Measurements from ENCODE around the gene OSBPL5. TPM values are rescaled to one million over a fixed set of nuclear protein-coding genes. Genes with fewer than 3 reads are reported as not detected.

OSBPL5 gene
- total RNA-seq, 1 experiment from 2014 or later = 4.1 TPM

DNA sequence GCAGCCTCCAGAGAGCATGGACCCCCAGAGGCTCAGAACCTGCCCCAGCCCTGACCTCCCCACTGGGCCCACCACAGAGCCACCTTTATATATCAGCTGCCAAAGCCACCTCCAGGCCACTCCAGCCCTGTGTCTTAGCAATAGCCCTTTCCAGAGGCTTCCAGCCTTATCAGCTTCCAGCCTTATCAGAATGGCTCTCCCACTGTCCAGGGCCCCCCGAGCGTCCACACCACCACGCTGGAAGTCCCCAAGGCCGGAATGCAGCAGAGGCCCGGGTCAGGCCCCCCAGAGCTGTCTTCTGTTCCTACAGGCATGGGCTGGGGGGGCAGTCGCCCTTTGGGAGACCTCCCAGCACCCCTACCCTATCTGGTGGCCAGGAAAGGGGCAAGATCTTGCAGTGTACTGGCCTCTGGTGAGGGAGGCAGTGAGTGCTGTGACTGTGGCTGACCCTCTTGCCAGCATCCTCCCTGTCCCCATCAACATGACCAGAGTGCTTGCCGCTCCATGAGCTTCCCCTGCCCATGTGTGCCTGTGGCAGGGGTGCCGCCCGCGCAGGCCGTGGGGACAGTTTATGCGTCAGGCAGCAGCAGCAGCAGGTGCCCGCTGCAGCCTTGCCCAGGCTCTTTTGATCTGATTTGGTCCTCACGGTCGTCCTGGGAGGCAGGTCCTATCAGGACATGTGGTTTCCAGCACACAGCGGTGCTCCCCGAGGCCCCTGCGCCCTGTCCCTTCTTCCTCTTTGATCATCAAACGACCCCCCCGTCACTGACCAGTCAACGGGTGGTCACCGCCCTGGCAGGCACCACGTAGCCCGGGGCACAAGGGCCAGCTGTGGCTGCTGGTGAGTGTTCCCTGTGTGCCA, 15.9 kb downstream of the OSBPL5 start:
- no peak for DNase-seq (ENCODE audit: low read depth)

- no peak for DNase-seq (ENCODE audit: low read depth)
Measured at GRCh38 chr11:3148255-3148989, 16.7 kb downstream of the OSBPL5 start.

GRCh38 chr11:3147626-3148025, 17.5 kb downstream of the OSBPL5 start:
- DNase-seq (ENCODE audit: low read depth) = no peak

GRCh38 chr11:3147257-3147619, 17.9 kb downstream of the OSBPL5 start:
- no peak for DNase-seq (ENCODE audit: low read depth)

DNA sequence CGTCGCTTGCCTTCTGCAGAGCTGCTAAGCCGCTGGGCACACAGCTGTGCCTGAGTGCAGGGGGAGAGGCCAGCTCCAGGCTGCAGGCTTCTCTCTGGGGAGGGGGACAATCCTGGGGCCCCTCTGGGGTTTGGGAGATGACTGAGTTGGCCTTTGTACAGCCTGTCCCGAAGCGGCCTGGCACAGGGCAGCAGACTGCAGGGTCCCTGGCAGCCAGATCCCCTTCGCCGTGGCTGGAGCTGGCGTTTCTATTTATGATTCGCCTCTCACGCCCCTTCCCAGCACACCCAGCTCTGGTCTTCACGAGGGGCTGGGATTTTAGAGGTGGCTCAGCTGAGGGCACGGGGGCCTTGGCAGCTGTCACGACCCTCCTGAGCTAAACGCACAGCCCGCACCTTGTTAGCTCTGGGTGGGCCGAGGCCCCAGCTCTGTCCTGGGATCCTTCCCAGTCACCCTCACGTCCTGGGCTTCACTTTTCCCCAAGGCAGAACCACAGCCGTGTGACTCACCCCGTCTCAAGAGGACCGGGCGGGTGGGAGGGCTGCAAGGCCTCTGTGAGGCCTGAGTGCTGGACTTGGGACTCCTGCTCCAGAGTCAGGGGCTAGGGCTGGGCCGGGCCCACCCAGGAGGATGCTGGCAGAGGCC, 18.4 kb downstream of the OSBPL5 start:
- peak; percentile 78 for DNase-seq (ENCODE audit: low read depth)

DNA sequence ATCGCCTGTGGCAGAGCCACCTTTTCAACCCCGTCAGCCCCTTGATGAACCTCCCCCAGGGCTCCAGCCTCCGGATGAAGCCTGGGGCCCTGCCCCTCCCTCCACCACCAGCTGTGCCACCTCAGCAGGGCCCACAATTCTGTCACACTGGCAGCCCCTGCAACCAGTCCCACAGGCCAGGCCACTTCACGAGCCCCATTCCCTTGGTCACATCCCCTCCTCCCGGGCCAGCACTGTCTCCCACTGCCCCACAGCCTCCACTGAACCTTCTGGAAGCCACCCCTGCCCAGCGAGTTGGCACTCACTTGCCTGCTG, 19.9 kb downstream of the OSBPL5 start:
- no peak for DNase-seq (ENCODE audit: low read depth)

- DNase-seq (ENCODE audit: low read depth) = no peak
Measured at GRCh38 chr11:3144296-3145205, 20.6 kb downstream of the OSBPL5 start.

- no peak for DNase-seq (ENCODE audit: low read depth)
Measured at GRCh38 chr11:3143136-3143880, 21.8 kb downstream of the OSBPL5 start.

DNA sequence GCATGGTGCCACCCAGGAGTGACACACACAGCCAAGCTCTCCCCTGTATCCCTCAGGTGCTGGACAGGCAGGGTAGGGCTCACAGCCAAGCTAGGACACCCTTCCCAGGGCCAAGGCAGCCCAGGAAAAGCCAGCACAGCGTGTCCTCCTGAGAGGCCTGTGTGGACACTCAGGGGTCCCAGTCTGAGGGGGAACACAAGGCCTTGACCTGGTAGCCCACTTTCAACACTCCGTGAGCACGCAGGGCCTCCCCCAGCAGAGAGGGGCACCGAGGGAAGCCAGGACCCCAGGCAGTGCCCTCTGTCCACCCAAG, 24.9 kb downstream of the OSBPL5 start:
- no peak for DNase-seq (ENCODE audit: low read depth)

- DNase-seq (ENCODE audit: low read depth) = no peak
Measured at GRCh38 chr11:3139481-3140290, 25.4 kb downstream of the OSBPL5 start.

- DNase-seq (ENCODE audit: low read depth) = no peak
Measured at GRCh38 chr11:3139086-3139440, 26.0 kb downstream of the OSBPL5 start.

DNA sequence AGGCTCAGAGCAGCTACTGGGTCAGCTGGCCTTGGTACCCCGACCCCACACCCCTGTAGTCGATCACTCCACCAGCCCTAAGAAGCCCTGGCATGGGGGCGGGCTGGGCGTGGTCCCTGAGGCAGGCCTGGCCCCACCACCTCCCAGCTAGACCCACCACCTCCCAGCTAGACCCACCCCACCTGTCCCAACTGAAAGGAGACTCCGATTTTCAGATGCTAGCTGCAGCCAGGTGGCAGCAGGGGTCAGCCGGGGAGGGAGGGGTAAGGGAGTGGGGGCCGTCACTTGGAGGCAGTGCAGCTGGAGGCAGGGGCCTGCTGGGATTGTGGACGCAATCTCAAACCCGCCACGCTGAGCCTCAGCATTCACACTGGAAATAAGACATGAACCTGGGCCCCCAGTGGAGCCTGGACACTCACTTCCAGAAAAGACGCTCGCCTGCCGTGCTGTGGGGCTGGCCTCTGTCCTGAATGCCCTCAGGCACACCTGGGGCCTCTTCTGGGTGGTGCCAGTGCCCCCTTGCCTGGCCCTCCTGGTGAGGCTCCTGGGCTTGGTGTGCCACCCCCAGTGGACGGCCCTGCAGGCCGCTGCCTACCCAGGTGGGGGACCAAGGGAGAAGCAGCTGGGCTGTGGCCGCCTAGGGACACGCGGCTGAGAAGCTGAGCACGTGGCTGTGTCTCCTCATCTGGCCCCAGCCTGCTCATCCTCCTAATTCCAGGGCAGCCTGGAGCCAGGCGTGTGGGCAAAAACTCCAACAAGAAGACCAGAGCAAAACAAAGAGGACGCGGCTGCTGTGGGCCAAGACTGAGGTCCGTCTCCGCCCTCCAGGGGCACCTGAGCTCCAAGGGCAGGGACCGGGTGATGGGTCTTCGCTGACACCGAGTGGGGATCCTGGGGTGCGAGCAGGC, 26.7 kb downstream of the OSBPL5 start:
- DNase-seq (ENCODE audit: low read depth) = no peak

- no peak for DNase-seq (ENCODE audit: low read depth)
Measured at GRCh38 chr11:3137486-3138177, 27.5 kb downstream of the OSBPL5 start.

- no peak for DNase-seq (ENCODE audit: low read depth)
Measured at GRCh38 chr11:3136546-3137455, 28.3 kb downstream of the OSBPL5 start.

- no peak for DNase-seq (ENCODE audit: low read depth)
Measured at GRCh38 chr11:3135481-3136440, 29.3 kb downstream of the OSBPL5 start.

DNA sequence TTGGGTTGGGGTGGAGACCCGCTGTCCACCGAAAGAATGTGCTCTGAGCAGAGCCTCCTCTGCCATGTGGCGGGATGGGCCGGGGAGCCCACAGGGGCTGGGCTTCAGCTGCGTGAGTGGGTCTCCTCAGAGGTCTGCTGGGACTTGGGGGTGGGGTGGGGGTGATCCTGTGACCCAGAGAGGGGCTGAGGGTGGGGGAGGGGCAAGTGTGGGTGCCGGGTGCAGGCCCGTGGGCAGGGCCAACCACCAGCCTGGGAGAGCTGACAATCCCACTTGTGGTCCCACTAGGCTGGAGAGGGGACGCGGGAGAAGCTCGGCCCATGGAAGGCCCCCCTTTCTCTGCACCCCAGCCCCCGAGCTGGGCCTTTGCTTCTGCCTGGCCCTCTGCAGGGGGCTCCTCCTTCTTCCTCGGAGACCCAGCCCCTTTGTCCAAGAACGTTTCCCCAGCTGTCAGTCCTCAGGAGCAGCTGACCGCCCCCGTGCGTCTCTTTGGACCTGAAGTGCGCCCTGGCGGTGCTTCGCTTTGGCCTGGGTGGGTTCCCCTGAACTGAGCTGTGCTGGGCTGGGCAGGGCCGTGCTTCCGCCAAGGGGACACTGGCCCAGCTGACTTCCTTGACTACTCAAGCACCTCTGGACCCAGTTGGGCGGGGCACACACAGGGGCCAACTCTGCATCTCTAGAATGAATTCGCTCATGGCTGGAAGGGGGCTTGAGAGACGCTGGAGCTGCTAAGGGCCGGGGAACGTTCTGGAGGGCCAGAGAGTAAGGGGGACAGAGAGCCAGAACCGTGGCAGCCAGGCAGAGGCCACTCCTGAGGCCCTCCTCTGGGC, 30.2 kb downstream of the OSBPL5 start:
- no peak for DNase-seq (ENCODE audit: low read depth)

Data from Daoy (cell line).